Stimulated activated CD4-positive, alpha-beta T cell treated with anti-CD3 and anti-CD28 coated beads, Interleukin-2, amount 100 ng/mL, for 4 hours (primary cell): ENCODE results near the gene STXBP3.

Source experiments
- DNase-seq: peaks from one replicate; pipeline ENCODE4 v3.0.0-alpha.2; 2020; ENCODE audit warnings: low read depth

Gene STXBP3

DNA sequence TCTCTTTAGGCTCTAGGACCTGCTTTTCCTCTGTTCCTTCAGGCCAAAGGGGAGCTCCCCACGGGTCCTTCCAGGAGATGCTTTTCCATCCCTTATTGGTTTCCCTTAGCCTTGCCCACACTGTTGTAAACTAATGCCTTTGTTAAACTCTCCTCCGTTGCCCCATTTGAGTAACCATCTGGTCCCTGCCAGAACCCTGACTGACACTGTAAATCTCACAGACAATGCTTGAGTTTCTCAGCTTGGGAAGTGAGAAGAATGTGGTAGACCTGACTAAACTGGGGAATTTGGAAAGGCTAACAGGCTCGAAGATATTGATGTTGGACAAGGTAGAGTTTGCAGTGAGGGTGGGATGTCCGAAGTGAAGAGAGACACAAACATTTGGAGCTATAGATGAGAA is 99.0 kb downstream of the STXBP3 start:
- DNase-seq = no peak

- DNase-seq = no peak
Observed at GRCh38 chr1:108845991-108846390, 99.5 kb downstream of the STXBP3 start.

DNA sequence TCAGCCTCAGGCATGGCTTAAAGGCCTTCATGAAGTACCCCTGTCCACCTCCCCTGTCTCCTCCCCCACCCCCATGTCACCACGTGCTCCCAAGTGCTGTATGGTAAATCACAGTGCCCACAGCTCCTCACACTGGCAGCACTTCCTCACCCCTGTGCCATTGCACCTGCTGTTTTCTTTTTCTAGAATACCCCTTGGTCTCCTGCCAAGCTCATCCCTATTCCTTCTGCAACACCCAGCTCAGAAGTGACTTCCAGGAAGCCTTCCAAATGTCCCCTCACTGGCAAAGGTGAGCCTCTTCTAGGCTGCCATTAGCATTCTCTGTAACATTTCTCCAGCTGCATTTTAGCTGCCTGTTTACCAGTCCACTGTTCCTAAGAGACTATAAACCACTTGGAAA is 101.0 kb downstream of the STXBP3 start:
- DNase-seq = no peak

GRCh38 chr1:108848806-108849205 is 102.3 kb downstream of the STXBP3 start:
- no peak for DNase-seq

GRCh38 chr1:108850929-108851328 is 104.5 kb downstream of the STXBP3 start:
- no peak for DNase-seq

GRCh38 chr1:108851567-108851966 is 105.1 kb downstream of the STXBP3 start:
- DNase-seq = no peak

DNA sequence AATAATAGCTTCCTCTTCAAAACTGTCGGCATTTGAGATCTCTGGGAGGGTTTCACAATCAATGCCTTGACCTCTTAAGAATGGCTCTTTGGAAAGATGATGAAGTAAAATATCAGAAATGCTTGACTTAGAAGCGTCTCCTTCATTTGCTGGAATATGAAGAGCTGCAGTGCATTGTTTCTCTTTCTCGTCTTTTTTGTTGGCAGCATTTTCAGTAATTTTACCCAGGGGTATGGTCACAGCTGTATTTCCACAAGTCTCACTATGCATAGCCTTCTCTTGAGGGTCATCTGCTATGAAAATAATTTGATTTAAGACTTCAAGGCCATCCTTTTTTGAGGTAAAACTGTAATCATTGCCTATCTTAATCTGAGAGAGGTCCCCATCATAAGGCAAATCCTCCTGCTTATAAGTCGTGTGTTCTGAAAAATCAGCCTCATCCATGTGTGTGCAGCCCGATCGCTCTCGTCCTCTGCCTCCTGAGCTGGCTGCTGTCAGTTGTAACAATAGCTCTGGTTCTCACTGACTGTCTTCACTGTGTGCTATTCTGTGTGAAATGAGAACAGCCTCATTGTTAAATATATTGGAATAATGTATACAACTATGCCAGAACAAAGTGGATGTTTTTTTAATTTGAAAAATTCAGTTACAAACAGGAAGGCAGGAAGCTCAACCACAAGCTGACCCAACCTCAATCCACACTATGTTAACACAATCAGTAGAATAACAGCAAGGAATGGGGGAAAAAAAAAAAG is 105.9 kb downstream of the STXBP3 start:
- no peak for DNase-seq

DNA sequence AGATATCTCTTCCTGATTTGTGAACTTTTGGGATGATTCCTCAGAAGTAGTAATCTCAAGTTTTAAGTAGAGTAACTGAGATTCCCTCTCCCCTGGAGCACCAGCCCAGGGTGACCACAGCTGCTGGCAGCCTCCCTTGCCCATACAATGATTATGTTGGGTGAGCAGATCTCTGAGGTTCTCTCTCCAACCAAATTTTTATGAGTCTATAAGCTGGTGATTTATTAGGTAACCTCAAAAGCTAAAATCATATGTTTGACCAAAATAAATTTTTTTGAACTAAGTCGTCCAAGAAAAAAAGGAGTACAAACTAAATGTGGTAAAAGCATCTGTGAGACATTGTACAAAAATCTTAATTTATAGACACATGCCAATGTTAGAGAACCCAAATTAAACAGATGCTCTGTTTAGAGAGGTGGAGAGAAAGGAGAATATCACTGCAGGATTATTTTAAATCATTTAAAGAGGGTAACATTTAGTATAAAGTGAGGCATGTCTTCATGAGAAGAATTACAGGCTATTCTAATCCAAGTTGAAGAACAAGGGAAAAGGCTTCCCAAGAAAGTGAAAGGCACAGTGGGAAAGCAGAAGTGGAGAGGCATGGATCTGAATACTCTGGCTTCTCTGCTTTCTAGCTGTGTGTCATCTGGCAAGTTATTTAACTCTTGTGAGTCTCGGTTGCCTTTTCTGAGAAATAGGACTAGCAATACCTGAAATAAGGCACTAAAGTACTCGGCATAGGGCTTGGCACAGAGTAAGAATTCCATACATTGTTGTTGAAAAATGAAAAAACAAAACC is 107.9 kb downstream of the STXBP3 start:
- no peak for DNase-seq

DNA sequence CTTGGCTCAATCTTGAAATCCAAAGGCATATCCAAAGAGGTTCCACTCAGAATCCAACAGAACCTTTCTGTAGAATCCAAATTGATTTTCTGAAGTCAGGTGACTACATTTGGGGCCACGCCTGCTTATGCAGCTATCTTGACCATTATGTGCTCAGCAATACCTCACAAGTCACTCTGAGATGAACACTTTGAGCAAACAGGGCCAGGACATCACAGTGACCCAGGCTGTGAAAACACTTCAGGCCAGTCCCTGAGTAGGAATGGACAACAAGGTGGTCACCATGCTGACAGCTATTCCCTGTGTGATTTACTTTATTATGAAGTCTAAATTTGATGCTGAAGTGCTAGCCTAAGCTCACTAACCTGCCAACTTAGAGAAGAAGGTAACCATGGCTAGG is 110.5 kb downstream of the STXBP3 start, which contains the start of gene AKNAD1:
Gene AKNAD1, minus strand, starts transcription at position 101 of the 400 bp plus-strand sequence. CDS start 4,430 bp downstream, outside the sequence.
- DNase-seq = no peak

DNA sequence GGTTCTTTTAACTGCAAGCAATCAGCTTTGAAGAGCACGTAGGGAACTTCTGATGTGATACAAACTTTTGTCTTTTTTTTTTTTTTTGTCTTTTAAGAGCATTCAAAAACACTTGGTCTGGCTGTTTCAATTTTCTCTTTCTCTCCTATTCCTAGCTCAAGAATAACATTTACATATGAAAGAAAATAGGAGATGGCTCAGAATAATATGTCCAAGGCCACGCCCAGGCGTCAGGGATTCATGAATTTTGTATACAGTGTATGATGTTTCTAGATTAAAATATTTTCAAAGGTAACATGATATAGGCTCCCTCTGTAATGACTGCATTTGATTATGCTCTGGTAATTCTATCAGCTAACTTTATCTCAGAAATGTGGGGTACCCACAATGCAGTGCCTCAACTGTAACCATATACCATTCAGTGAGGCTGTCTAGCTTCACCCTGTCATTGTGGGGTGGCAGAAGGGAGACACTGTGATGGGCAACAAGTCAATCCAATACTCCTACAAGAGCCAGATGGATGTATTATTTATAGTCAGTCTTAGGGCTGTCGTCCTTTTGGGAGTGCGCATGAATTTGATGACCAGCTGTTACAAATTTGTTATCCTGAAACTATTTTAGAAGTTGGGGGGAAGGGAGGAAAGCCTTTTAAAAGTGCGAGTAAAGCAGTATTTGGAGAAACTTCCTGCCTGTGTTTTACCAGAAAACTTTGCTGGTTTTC is 111.9 kb downstream of the STXBP3 start:
- DNase-seq = no peak
